AG10803 (cell line): Measurements from ENCODE around the gene TAX1BP3.

Experiments
- DNase-seq: peaks from one replicate; pipeline ENCODE4 v3.0.0; 2010; ENCODE audit warnings: low read depth
- H3K4me3 ChIP-seq: 2 replicates; pipeline ENCODE4 v1.5.1; 2011; ENCODE audit warnings: mild to moderate bottlenecking, low read length, control low read depth
- CTCF ChIP-seq: conservative IDR thresholded peaks from 2 replicates; pipeline ENCODE4 v1.5.1; 2011; ENCODE audit warnings: mild to moderate bottlenecking, low read length, control low read depth, inconsistent platforms

The TAX1BP3 gene

GRCh38 chr17:3615160-3615870 lies 53.1 kb downstream of the TAX1BP3 start:
- no peak for DNase-seq
- no peak for TF ChIP-seq CTCF
- no peak overlapping the region for H3K4me3 ChIP-seq

GRCh38 chr17:3613124-3613523 lies 55.3 kb downstream of the TAX1BP3 start:
- no peak for TF ChIP-seq CTCF
- DNase-seq = no peak
- H3K4me3 ChIP-seq = no peak overlapping the region
